PC-9 (cell line): ENCODE data around the gene MYH6.

ENCODE experiments used
- EZH2 ChIP-seq: fragments of 200-600 bp; sonication (generic); IDR thresholded peaks from 2 replicates; pipeline ENCODE4 v1.8.0; 2017; ENCODE audit warnings: antibody characterized with exemption, low read depth
- TF ChIP-seq, protein P1 (sequence below): fragments of 200-600 bp; sonication (generic); conservative IDR thresholded peaks from 2 replicates; pipeline ENCODE4 v1.6.1; 2017; ENCODE audit warnings: mixed run types, antibody characterized with exemption, mild to moderate bottlenecking, moderate library complexity

DNA sequence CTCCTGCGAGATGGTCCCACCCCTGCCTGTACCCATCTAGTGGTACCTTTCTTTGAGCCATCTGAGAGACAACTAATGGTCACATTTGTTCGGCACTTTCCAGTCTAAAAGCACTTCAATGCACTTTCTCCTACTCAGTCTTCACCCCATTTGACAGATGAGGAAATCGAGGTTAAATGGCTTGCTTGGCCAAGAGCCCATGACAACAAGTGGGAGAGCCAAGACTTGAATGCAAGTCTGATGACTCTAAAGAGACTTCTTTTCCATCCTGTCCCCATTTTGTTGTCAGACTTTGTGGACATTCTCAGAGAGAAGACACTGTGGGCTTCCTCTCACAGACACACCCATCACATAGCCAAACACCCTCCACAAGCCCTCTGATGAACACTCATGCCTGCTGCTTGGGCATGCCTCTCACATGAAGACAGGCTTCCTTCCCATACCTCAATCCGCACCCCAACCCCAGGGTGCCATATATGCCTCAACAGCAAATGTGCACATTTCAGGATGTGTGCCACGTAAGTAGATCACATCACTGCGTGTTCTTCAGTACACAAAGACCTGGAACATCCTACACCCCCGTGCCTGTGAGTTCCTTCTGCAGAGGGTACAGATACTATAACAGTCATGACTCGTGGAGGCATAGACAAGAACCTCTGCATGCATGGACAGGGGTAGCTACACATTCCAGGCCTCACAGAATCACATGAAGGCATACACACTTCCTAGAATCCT is 26.6 kb upstream of the MYH6 start:
- TF ChIP-seq, protein P1, sequence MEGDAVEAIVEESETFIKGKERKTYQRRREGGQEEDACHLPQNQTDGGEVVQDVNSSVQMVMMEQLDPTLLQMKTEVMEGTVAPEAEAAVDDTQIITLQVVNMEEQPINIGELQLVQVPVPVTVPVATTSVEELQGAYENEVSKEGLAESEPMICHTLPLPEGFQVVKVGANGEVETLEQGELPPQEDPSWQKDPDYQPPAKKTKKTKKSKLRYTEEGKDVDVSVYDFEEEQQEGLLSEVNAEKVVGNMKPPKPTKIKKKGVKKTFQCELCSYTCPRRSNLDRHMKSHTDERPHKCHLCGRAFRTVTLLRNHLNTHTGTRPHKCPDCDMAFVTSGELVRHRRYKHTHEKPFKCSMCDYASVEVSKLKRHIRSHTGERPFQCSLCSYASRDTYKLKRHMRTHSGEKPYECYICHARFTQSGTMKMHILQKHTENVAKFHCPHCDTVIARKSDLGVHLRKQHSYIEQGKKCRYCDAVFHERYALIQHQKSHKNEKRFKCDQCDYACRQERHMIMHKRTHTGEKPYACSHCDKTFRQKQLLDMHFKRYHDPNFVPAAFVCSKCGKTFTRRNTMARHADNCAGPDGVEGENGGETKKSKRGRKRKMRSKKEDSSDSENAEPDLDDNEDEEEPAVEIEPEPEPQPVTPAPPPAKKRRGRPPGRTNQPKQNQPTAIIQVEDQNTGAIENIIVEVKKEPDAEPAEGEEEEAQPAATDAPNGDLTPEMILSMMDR = no peak
- no peak for TF ChIP-seq EZH2
